Skin epidermis (tissue), 12 donors: Measurements from ENCODE around the gene TRPM5.

Experiments used
- H3K27ac ChIP-seq, 21 experiments: fragments of 200-600 bp; sonication (generic) in 11 of 21; one replicate each; pipeline ENCODE4 v1.5.0; 2020; ENCODE audit warnings: mild to moderate bottlenecking in 3 of 21, inconsistent platforms in 2 of 21, moderate library complexity in 2 of 21
- H3K4me3 ChIP-seq, 7 experiments: fragments of 200-600 bp; sonication (generic) in 2 of 7; one replicate each; pipeline ENCODE4 v1.5.0; 2020; ENCODE audit warnings: inconsistent platforms in 2 of 7, mild to moderate bottlenecking in 2 of 7, moderate library complexity in 1 of 7

Gene TRPM5

GRCh38 chr11:2396471-2396870, 47.8 kb downstream of the TRPM5 start:
- H3K27ac ChIP-seq, result no peak overlapping the region
- H3K4me3 ChIP-seq, result no peak overlapping the region

DNA sequence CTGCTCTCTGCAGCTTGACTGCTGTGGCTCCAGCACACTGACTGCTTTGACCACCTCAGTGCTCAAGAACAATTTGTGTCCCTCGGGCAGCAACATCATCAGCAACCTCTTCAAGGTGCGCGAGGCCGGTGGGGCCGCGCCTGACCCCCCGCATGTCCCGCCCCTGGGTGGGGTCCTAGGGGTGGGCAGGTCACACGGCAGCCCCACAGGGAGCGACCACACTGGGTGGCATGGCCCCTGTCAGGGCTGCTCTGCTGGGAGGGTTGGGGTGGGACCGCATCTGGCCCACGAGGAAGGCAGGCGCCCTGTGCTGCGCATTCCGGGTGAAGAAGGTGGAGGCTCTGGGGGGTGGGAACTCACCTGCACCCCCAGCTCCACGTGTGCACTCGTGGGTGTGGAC, 48.5 kb downstream of the TRPM5 start:
- no peak overlapping the region for H3K4me3 ChIP-seq
- no peak overlapping the region for H3K27ac ChIP-seq

GRCh38 chr11:2395211-2395730, 49.0 kb downstream of the TRPM5 start:
- Histone ChIP-seq H3K4me3 (no peak overlapping the region), H3K27ac (peak overlapping the region in 2 of 21 experiments; percentile 25 to 30)

- Histone ChIP-seq H3K27ac (peak overlapping the region in 2 of 21 experiments; percentile 25 to 30), H3K4me3 (no peak overlapping the region)
These were observed 49.6 kb downstream of the TRPM5 start for GRCh38 chr11:2394818-2395105.
